Ectodermal cell (in vitro differentiated cells): ENCODE results near the gene EMSY.
"Not testable (repeated sequence)": the region's sequence is repeated elsewhere in the genome, so short reads cannot be mapped to it uniquely, and the experiment has no call there.

Experiments used
- H3K27ac ChIP-seq: 2 replicates; pipeline ENCODE4 v1.7.0; 2013; ENCODE audit warnings: mild to moderate bottlenecking, low read depth, low read length; ENCODE audit not compliant: insufficient read depth, poor library complexity, severe bottlenecking
- H3K27me3 ChIP-seq: 2 replicates; pipeline ENCODE4 v1.7.0; 2013; ENCODE audit warnings: mild to moderate bottlenecking, low read length; ENCODE audit not compliant: insufficient read depth, control insufficient read depth, poor library complexity, severe bottlenecking
- H3K36me3 ChIP-seq: one replicate; pipeline ENCODE4 v1.7.0; 2013; ENCODE audit warnings: low read length; ENCODE audit not compliant: control insufficient read depth, insufficient read depth
- H3K4me1 ChIP-seq: one replicate; pipeline ENCODE4 v1.7.0; 2013; ENCODE audit warnings: low read length; ENCODE audit not compliant: control insufficient read depth, insufficient read depth
- H3K4me3 ChIP-seq: 2 replicates; pipeline ENCODE4 v1.7.0; 2013; ENCODE audit warnings: low read depth, low read length, control low read depth; ENCODE audit not compliant: insufficient read depth
- H3K9me3 ChIP-seq: 2 replicates; pipeline ENCODE4 v1.7.0; 2013; ENCODE audit warnings: mild to moderate bottlenecking, low read length, moderate library complexity; ENCODE audit not compliant: control insufficient read depth
- WGBS, 2 experiments: methylation state at CpG; one replicate each; pipeline ENCODE4 v1.1.7; 2013; ENCODE audit warnings: missing lambda C conversion rate in 2 of 2; 5-methylcytosine and 5-hydroxymethylcytosine counted together

EMSY gene

GRCh38 chr11:76577921-76578653 lies 133.3 kb downstream of the EMSY start:
- Histone ChIP-seq H3K36me3 (no peaks in the 10 kb centered on the region), H3K27me3 (no peaks in the 10 kb centered on the region), H3K9me3 (no peaks in the 10 kb centered on the region), H3K4me3 (no peak overlapping the region), H3K4me1 (peaks cover 7% of the 10 kb centered on the region), H3K27ac (peak overlapping the region; percentile 61)
- WGBS, 2 experiments = 84 to 87% methylated on average over 11 of the region's 11 CpGs

- H3K4me1 ChIP-seq = peaks cover 7% of the 10 kb centered on the region
- 68 to 73% methylated on average over 11 of the region's 11 CpGs for WGBS, 2 experiments
- no peak overlapping the region for H3K4me3 ChIP-seq
- H3K27me3 ChIP-seq = no peaks in the 10 kb centered on the region
- peak overlapping the region; percentile 61 for H3K27ac ChIP-seq
- no peaks in the 10 kb centered on the region for H3K36me3 ChIP-seq
- H3K9me3 ChIP-seq = no peaks in the 10 kb centered on the region
Observed at GRCh38 chr11:76578654-76579055, 133.8 kb downstream of the EMSY start.

- H3K27me3 ChIP-seq = no peaks in the 10 kb centered on the region
- WGBS, 2 experiments = 81% methylated on average over 18 of the region's 18 CpGs
- peaks cover 7% of the 10 kb centered on the region for H3K4me1 ChIP-seq
- no peaks in the 10 kb centered on the region for H3K36me3 ChIP-seq
- no peak overlapping the region for H3K27ac ChIP-seq
- H3K9me3 ChIP-seq = no peaks in the 10 kb centered on the region
- H3K4me3 ChIP-seq = no peak overlapping the region
Observed at GRCh38 chr11:76579056-76579751, 134.4 kb downstream of the EMSY start.

- Histone ChIP-seq H3K4me1 (peaks cover 7% of the 10 kb centered on the region), H3K27ac (no peak overlapping the region), H3K4me3 (no peak overlapping the region), H3K9me3 (no peaks in the 10 kb centered on the region), H3K36me3 (no peaks in the 10 kb centered on the region), H3K27me3 (no peaks in the 10 kb centered on the region)
- WGBS, 2 experiments = 84 to 88% methylated on average over 5 of the region's 5 CpGs
Observed at GRCh38 chr11:76579752-76580151, 134.9 kb downstream of the EMSY start.

- H3K27ac ChIP-seq, H3K9me3 ChIP-seq, H3K4me1 ChIP-seq, H3K4me3 ChIP-seq, H3K36me3 ChIP-seq, H3K27me3 ChIP-seq: not testable (repeated sequence)
- 95 to 96% methylated on average over 31 of the region's 31 CpGs for WGBS, 2 experiments
Observed at GRCh38 chr11:76582471-76582870, 137.7 kb downstream of the EMSY start.

GRCh38 chr11:76587820-76588454 lies 143.1 kb downstream of the EMSY start:
- Histone ChIP-seq H3K27me3 (no peaks in the 10 kb centered on the region), H3K4me1 (peaks cover 14% of the 10 kb centered on the region), H3K4me3 (no peak overlapping the region), H3K36me3 (no peaks in the 10 kb centered on the region), H3K27ac (no peak overlapping the region), H3K9me3 (no peaks in the 10 kb centered on the region)
- WGBS, 2 experiments = 77 to 87% methylated on average over 3 to 4 of the region's 5 CpGs

- WGBS, 2 experiments = 91 to 92% methylated on average over 25 of the region's 25 CpGs
Observed at GRCh38 chr11:76588455-76589325, 143.9 kb downstream of the EMSY start.

GRCh38 chr11:76589477-76589876 lies 144.7 kb downstream of the EMSY start:
- no peaks in the 10 kb centered on the region for H3K36me3 ChIP-seq
- no peak overlapping the region for H3K4me3 ChIP-seq
- H3K27ac ChIP-seq = no peak overlapping the region
- H3K27me3 ChIP-seq = no peaks in the 10 kb centered on the region
- 93 to 94% methylated on average over 10 of the region's 10 CpGs for WGBS, 2 experiments
- H3K9me3 ChIP-seq = no peaks in the 10 kb centered on the region
- peaks cover 14% of the 10 kb centered on the region for H3K4me1 ChIP-seq

More at GRCh38 chr11:76588455-76589325, 143.9 kb downstream of the EMSY start:
- Histone ChIP-seq H3K27ac (no peak overlapping the region), H3K4me1 (peaks cover 14% of the 10 kb centered on the region), H3K4me3 (no peak overlapping the region), H3K27me3 (no peaks in the 10 kb centered on the region), H3K36me3 (no peaks in the 10 kb centered on the region), H3K9me3 (no peaks in the 10 kb centered on the region)

GRCh38 chr11:76589964-76590950 lies 145.4 kb downstream of the EMSY start:
- Histone ChIP-seq H3K9me3 (no peaks in the 10 kb centered on the region), H3K36me3 (no peaks in the 10 kb centered on the region), H3K27ac (no peak overlapping the region), H3K4me3 (no peak overlapping the region), H3K4me1 (peaks cover 14% of the 10 kb centered on the region), H3K27me3 (no peaks in the 10 kb centered on the region)
- WGBS, 2 experiments = 59 to 60% methylated on average over 8 of the region's 9 CpGs
